Measurements from ENCODE around the gene NPAS2.
A peak's percentile ranks its signal among the peaks of the same experiment; 100 is the strongest.

NPAS2 gene

DNA sequence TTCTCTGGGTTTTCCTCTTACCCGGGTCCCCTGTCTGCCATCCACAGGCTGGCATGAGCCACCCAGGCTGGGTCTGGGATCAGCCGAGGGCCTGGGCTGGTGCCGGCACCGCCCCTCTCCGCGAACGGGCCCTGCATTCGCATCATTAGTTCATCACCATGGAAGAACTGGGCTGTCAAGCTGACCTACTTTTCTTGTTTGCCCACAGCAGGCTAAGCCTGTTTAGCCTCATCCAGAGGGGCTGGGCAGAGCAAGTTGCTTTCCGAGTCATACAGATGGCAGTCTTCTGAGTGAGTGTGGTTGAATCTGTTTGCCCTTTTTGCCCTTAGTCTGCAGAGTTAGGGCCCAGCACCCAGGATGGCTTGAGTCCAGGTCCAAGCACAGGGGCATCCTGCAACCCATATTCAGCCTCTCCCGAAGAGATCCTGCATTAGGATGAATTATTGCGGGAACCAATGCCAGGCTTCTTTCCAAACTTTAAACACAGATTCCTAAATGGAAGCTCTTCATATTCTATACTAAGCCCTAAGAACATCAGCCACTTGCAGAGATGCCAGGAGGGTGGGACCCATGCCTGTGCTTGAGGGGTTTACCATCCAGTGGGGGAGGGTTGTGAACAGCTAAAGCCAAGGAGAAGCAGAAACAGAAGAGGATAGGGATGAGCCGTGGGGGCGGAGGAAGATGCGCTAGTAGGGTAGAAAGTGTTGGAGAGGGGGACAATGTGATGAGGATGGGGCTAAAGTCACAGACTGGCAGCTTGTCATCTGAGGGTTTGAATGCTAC lies 68.0 kb downstream of the NPAS2 start:
- DNase-seq, result no peak

DNA sequence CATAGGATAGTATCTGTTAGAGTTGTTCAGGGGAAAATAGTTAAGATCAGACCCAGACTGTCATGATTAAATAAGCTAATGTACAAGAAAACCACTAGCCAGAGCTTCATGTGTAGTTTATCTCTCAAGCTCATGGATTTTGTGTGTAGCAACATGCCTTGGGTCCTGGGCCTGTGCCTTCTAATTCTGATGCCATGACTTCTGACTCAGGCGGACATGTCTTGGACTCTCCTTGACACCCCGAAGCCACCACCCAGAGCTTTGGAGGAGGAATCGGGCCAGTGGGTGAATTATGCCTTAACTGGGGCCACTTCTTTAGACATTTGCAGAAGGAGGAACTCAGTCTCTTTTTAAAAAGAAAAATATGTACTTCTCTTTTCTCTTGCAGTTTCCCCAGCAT lies 68.7 kb downstream of the NPAS2 start:
- no peak for DNase-seq

DNA sequence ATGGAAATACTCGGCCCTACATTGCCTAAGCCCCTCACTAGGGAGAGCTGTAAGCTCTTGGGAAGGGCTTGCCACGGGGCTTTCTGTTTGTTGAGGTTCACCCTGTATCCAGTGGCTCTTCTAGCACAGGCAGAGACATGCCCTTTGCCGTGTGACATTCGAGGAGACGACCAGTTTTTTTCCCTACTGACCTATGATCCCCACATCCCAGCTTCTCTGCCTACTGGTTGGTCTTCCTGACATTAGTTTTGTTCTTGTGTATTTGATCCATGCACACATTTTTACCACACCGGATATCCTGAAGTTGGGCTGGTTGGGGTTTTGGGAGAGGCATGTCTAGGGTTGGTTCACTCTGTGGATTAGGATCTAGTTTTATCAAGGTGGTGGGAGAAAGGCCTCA lies 69.3 kb downstream of the NPAS2 start:
- no peak for DNase-seq

DNA sequence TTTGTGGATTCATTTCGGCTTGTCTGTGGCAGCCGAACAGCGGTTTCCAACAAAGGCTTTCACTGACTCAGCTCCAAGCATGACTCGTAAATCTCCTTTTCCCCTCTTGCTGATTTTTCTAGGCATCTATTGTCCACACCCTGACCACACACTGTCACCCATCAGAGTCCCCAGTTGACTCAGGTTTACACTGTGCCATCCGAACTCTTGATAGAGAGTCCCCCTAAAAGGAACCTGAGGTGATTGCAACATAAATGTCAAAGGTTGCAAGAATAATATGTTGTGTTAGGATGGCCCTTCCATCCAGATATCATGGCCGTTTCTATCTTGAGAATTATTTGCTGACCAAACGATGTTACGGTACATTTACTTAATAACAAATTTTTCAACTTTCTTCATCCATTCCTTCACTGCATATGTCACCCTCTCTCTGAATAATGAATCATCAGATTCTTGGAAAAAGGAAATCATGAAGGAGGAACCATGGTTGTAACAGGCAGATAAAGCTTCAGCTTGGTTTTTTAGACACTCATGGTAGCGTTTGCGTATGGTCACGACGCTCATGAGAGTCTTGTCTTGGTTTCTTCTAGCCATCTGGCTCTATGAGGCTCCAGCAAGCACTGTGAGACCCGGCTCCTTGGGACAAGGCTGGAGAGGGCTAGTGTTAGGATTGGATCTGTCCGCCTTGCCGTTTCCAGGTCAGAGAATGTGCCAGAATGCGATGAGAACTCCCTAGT lies 72.1 kb downstream of the NPAS2 start:
- peak; percentile 34 for DNase-seq

DNA sequence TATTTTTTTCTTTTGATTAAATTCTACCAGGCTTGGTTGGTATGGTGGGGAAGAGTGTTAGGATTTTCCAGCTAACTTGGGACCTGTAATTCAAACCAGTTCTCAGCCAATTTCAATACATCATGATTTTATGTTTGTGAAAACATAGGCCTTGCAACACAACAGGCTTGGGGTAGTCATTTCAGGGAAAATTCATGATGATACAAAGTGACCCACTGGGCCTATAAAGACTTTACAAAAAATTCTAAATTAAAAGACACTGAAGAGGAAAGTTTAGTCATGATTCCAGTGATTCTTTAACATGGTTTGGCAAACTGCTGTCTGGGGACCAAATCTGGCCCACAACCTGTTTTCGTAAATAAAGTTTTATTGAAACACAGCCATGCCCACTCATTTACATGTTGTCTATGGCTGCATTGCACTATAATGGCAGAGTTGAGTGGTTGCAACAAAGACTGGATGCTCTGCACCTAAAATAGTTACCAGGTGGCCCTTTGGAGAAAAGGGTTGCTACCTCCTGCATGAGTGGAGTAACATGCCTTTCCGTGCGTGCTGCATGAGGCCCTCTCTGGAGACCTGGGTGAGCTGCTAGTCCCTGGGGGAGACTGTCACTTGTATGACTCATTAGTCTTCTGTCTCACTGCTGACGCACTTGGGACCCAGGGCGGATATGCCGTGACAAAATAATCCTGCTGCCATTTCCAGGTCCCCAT lies 73.6 kb downstream of the NPAS2 start:
- no peak for DNase-seq

DNA sequence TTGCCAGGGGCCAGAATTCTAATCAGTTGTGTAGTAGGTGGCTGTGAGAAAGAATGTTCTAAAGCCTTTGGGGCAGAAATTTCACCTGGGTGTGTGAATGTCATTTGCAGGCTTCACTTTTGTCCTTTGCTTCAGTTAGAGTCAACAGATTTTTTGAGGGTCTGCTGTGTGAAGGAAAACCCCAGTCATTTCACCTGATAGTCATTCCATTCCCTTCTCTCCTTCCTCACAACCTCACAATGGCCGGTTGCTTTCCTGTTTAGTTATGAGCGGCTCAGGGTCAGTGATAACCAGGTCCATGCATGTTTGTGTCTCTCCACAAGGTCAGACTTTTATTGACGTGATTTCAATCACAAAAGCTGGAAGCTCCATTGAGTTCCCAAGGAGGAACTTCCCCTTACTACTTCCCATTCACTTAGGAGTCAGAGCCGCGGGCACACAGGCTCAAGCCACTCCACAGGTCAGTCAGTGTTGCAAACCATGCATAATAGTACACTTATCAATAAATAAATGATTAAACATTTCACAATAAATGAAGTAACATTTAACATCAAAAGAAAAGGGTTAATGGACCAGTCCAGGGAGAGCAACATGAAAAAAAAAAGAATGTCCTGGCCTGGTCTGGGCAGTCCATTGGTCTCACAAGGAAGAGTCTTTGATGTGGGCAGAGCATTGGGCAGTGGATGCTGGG lies 74.3 kb downstream of the NPAS2 start:
- no peak for DNase-seq

DNA sequence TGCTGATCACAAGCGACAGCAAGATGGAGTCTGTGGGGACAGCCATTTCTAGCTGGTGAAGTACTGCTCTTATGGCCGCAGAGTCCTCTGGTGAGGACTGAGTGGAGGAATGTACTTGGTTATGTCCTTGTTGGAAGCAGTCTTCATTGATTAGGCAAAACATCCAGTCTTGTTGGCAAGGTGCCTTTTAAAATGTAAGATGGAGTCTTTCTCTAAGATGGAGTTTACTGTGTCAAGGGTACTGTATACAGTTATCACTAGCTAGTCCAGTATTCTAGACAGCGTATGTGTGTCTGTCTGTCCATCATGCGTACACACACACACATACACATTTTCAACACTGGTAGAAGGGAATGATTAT lies 74.8 kb downstream of the NPAS2 start:
- DNase-seq, result no peak

DNA sequence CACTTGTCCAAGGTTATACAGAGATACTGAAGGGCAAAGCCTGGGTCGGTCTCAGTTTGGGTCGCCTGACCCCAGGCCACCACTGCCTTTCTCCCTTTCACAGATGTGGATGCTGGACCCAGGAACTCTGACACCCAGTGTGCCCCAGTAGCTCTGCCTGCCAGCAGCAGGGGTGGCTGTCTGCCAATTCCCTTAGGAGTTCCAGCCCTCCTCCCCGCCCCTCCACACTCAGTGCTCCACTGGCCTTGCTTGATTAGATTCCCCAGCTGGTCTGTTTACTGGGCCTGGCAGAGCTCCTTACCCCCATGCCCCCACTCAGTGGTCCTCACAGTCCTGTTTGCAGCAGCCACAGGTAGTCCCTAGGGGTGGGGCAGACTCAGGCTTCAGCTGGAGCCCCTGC lies 75.5 kb downstream of the NPAS2 start:
- peak; percentile 29 for DNase-seq

DNA sequence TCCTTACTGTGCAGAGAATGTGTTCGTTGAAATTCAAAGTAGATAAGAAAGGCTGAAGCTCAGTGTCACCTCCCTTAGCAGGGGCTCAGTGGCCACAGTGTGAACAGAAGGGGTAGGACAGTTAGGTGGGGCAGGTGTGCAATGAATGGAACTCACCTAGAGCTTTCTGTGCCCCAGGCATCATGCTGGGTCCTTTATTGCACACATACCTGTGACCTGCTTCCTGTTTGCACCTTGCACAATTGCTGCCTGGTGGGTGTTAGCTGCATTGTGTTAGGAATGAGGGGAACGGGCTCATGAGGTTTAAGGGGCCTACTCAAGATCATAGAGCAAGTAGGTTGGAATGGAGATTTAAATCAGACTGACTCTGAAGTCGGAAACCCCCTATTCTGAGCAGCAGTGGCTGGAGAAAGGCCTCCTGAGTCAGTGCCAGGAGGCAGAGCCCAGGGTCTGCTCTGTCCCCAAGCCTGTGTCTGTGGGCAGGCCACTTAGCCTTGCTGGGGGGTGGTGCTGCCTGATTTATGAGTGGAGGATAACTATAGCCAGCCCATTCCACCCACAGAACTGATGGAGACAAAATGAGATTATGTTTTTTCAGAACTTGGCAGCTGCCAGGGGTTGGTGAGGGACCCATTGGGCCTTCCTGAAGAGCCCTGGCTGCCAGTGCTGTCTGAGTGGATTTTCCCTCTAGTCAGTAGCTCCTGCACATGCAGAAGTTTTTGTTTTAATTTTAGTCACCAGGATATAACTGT lies 76.2 kb downstream of the NPAS2 start:
- no peak for DNase-seq

DNA sequence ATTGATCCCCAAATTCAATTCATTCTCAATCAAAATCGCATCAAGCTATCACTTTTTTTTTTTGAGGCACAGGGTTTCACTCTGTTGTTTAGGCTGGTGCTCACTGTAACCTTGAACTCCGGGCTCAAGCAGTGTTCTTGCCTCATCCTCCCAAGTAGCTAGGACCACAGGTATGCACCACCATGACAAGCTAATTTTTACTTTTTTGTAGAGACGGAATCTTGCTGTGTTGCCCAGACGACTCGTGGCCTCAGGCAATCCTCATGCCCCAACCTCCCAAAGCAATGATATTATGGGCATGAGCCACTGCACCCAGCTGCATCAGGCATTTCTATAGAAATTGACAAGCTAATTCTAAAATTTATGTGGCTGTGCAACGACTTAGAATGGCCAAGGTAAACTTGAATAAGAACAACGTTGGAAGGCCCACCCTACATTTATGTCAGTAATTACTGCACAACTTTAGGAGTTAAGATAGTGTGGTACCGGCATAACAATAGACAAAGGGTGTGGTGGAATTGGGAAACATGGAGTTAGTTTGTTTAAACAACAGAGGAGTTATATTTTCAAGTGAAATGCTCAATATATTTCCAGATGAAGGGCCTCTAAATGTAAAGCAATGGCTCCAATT lies 78.2 kb downstream of the NPAS2 start:
- no peak for DNase-seq

DNA sequence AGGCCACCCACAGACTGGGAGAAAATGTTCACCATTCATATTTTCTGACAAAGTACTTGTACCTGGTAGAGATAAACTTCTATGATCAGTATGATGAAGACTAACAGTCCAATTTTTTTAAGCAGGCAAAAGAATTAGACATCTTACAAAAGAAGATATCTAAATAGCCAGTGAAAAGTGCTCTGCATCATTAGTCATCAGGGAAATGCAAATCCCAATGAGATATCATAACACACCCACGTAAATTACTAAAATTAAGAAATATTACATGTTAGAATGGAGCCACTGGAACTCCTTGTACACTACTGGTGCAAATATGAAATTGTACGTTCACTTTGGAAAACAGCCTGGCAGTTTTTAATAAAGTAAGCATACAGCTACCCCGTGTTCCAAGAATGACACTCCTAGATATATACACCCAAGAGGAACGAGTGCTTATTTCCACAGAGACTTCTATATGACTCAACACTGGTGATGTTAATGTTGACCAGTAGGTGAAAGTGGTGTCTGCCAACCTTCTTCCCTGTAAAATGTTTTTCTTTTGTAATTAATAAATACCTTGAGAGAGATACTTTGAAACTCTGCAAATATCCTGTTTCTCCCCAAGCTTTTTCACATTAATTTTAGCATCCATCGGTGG lies 80.3 kb downstream of the NPAS2 start:
- DNase-seq, result peak; percentile 49

DNA sequence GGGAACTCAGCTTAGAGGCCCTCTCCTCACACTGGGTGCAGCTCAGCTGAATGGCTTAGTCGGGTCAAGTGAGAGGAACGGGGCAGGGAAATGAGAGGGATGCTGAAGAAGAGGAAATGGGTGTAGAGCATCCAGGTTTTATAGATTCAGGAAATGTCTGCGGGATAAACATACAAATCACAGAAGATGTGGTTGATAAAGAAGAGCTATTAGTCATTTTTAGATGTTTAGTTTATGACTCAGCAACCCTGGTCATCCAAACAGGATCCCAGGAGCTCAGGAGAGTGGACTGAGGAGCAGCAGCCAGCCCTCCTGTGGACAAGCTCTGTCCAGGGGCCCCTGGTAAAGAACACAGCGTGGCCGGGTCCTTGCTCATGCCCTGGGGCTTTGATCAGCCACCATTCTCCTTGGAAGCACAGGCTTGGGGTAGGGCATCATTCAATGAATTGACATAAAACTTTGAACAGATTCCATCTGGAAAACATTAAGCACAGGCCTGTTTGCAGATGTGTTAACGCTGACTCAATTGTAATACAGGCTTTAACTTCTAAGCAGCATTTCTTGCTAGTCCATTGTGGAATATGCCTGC lies 83.0 kb downstream of the NPAS2 start:
- DNase-seq, result peak; percentile 93

DNA sequence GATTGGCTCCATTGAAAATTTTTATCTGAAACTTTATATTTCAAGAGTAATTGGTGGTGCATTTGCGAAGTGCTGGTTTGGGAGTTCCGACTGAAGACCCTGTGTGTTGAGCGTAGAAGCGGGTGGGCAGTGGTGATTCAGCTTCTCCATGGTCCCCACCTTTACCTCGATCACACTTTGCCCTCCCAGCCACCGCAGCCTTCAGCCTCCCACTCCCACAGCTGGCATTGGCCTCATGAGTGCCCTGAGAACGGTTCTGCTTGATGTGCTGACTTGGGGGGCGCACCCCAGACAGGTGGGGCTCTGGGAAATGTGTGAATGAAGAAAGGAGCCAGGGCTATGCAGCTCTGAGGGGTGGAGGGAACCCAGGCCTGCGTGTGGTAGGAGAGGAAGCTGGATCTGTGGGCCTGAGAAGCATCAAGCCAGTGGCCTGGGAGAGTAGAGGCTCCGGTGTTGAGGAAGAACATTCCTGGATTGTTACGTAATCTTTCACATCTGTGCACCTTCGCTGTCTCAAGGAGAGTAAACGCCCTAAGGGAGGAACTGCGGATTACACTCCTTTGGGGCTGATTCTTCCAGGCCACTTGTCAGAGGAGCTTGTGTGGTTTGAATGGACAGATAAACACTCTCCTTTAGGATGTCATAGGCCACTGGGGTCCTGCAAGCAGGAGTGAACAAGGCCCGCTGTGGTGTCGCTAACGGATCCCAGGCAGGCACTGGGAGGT lies 83.8 kb downstream of the NPAS2 start:
- peak; percentile 91 for DNase-seq

DNA sequence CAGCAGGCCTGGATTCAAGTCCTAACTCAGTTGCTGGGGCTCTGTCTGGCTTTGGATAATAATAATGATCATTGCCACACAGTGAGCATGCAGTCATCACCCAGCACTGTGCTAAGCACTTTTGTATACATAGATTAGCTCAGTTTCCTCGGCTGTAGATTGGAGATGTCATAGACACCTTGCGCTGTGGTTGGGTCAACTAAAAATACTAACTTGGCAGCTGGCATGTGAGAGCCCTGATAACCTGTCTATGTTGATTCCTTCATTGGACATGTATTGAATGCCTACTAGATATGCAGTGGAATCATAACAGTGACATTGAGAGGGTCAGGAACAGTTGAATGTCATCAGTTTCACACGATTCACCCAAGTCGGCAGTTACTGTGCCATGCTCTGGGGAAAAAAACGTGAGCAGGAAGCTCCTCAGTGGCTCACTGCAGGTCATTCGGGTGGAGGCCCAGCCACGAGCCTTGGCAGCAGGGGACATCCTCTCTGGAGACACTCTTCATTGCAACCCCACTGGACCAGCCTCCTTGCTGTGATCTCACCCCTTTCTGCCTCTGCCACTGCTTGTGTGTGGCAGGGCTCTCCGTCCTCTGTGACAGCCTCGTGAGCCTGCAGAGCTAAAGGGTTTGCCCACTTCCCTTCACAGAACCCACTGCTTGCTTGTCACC lies 85.3 kb downstream of the NPAS2 start:
- no peak for DNase-seq

DNA sequence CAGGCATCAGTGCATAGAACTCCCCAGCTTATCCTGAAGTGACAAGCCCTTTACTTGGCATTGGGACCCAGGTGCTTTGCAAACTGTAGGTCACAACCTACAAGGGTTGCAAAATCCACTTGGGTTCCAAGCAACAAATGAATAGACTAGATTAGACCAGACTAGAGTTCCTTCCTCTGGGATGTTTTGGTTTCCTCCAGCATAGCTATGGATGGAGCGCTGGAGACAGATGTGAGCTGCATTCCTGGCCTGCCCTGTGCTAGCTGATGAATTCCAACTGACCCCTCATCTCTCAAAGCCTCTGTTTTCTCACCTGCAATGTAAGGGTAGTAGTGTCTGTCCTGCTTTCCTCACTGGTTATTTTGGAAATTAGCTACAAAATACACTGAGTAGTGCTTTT lies 86.2 kb downstream of the NPAS2 start:
- no peak for DNase-seq

DNA sequence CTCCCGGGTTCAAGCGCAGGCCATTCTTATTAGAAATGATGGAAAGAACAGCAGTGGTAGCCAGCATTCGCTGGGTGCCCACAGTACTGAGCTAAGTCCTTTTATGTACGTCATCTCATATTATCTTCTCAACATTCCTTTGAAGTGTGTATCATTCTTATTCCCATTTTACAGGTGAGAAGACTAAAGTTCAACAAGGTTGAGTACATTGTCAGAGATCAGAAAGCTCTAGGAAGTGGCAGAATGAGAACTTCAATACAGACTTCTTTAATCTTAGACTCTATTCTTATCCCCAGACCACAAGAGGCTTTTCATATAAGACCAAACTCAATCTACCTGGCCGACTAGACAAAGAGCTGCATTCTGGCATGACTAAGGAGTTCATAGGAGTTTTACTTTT lies 86.7 kb downstream of the NPAS2 start:
- DNase-seq, result no peak

DNA sequence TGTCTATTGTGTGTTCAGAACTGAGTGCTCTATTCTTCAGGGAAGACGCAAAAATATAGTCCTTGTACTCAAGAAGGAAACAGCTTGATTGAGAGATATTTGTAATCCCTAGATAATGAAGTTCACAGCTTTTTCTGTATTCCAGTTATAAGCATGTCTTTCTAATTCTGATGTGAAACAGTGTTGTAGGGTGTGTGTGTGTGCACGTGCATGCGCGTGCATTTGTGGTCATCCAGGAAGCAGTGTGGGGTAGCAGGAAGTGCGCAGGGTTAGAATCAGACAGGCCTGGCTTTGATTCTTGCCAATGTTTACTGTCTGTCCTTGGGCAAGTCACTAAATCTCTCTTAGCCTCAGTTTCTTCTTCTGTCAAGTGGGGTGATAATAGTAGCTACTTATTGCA lies 87.9 kb downstream of the NPAS2 start:
- no peak for DNase-seq

DNA sequence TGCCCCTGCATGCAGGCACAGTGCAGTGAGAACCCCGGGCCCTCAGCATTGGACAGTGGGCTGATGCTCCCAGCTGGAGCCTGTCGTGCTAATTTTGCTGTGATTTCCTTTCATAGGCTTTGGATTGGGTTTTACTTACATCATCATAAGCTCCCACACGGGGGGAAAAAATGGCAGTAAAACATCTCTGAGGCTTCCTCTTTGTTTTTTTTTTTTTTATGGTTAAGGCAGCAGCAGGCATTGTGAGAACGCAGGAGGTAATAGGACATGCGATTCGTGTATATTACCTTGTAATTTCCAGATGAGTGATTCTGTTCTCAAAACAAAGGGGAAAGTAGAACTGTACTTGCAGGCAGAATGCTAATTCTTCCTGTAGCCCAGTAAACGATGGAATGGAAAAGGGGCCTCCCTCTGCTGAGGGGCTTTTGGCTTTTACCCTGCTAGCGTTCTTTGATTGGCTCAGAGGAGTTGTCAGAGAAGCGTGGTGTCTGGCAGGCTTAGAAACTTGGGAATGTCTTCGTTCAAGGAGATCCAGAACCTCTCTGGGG lies 89.7 kb downstream of the NPAS2 start:
- no peak for DNase-seq

DNA sequence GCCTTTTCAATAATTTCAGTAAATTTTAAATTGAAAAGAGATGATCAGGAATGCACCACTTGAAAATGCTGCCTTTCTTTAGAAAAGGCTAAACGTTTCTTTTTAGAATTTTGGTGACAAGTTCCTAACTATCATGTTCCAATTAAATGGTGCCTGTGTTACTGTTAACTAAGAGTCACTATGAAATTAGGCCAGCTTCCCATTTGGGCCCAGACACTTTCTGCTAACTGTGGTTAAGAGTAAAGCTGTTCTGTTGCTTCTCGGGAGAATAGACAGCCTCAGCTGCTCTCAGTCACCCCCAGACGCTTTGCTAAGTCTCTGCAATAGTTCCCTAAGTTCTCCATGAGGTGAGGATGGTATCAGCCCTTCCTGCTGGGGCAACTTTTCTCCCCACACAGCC lies 90.2 kb downstream of the NPAS2 start:
- no peak for DNase-seq

DNA sequence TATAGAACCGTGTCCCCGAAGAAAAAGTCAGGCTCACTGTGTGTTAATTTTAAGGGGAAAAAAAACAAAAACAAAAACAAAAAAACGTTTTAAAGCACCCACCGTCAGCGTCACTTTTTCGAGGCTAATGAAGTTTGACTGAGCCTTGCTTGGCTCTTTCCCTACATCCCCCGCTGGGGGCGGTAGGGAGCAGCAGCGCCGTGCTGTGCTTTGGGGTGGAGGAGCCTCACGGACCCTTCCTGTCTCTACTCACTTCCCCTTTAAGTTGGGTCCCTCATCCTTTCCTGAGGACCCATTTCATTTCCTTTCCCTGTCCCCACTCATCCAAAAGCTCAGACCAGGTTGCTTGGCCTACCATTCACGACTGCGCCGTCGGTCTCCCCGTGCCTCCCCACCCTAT lies 99.4 kb downstream of the NPAS2 start:
- no peak for DNase-seq

Data from NCI-H226 (cell line).